Gastrocnemius medialis (tissue), 4 donors: ENCODE results near the gene GPC2.

ENCODE experiments used
- CTCF ChIP-seq, 5 experiments: fragments of 450-650 bp in 3 of 5; fragments of 200-600 bp in 2 of 5; sonication (generic) in 2 of 5; IDR thresholded peaks in 4 of 5; conservative IDR thresholded peaks in 1 of 5; 1 replicate in 4 of 5; 2 replicates in 1 of 5; pipeline ENCODE4 v1.5.1; 2016 to 2019; ENCODE audit warnings: antibody characterized with exemption in 5 of 5, mild to moderate bottlenecking in 3 of 5, moderate library complexity in 3 of 5
- POLR2A ChIP-seq, 2 donors: fragments of 450-650 bp; IDR thresholded peaks; one replicate each; pipeline ENCODE4 v1.6.1; 2017; ENCODE audit warnings: antibody characterized with exemption in 2 of 2, mild to moderate bottlenecking in 2 of 2, moderate library complexity in 2 of 2

- TF ChIP-seq CTCF (IDR thresholded peaks at IDR 0.05 in 4 of 5, conservative IDR thresholded peaks at IDR 0.05 in 1 of 5): no peak
- TF ChIP-seq POLR2A (IDR thresholded peaks at IDR 0.05): no peak
Measured at GRCh38 chr7:100212631-100213286, 35.6 kb upstream of the GPC2 start.
